Measurements from ENCODE around the gene IQGAP2.

The IQGAP2 gene

GRCh38 chr5:76715736-76716455 lies 312.8 kb downstream of the IQGAP2 start, which contains the start of gene F2R:
Gene F2R, plus strand, starts transcription at chr5:76716126. Its CDS starts 182 bp downstream, at chr5:76716308.
- H3K4me1 ChIP-seq (ENCODE audit: control insufficient read depth, insufficient read depth, low read length) = no peaks in the 10 kb centered on the region
- peak within 1 kb of the TSS; percentile 85 for H3K4me3 ChIP-seq (ENCODE audit: low read depth, low read length)
- H3K27ac ChIP-seq (ENCODE audit: extremely low read depth, low read depth, low read length) = peak within 1 kb of the TSS; percentile 74; the same call in 1 of the 2 replicates
- CTCF ChIA-PET = interaction anchor here (0.6 to 3.4 kb wide), 3 partner anchors 58 to 400 kb away, joined by 4 to 25 read pairs (median 5); no protein-coding TSS in a partner anchor
- no peaks in the 10 kb centered on the region for H3K36me3 ChIP-seq (ENCODE audit: control insufficient read depth in 2 of 2, insufficient read depth in 1 of 2, low read length in 2 of 2)
- H3K9me3 ChIP-seq (ENCODE audit: control insufficient read depth, insufficient read depth, low read depth, low read length) = no peaks in the 10 kb centered on the region
- POLR2A ChIA-PET = interaction anchor here (0.7 kb wide), 1 partner anchor 60 kb away, joined by 5 read pairs; no protein-coding TSS in a partner anchor
- TF ChIP-seq ZNF223 (tag by site-specific recombination; IDR thresholded peaks at IDR 0.05) (peak; percentile 50; the same call in 1 of the 2 replicates), ZNF654 (tag by site-specific recombination; IDR thresholded peaks at IDR 0.05; ENCODE audit: low read depth) (no peak), SP7 (tag by site-specific recombination; IDR thresholded peaks at IDR 0.05) (peak; percentile 57), ZBTB8A (tag by site-specific recombination; IDR thresholded peaks at IDR 0.05) (peak; percentile 78), ZNF140 (tag by site-specific recombination; IDR thresholded peaks at IDR 0.05) (no peak), ZSCAN30 (tag by site-specific recombination; IDR thresholded peaks at IDR 0.05) (peak; percentile 60; the same call in 1 of the 2 replicates), GLIS2 (tag by site-specific recombination; IDR thresholded peaks at IDR 0.05) (peak; percentile 47), ZBTB6 (tag by site-specific recombination; IDR thresholded peaks at IDR 0.05) (no peak), BCL11A (tag by site-specific recombination; IDR thresholded peaks at IDR 0.05; ENCODE audit: low read depth) (no peak), ZNF175 (tag by site-specific recombination; IDR thresholded peaks at IDR 0.05) (no peak), ZNF501 (tag by site-specific recombination; IDR thresholded peaks at IDR 0.05) (peak; percentile 54; the same call in 1 of the 2 replicates), YY2 (tag by site-specific recombination; IDR thresholded peaks at IDR 0.05) (no peak), ZFHX2 (tag by site-specific recombination; conservative IDR thresholded peaks at IDR 0.05) (0 out of 2 replicates have a peak, but pooled peaks have one; percentile 26), ZNF292 (tag by site-specific recombination; IDR thresholded peaks at IDR 0.05; ENCODE audit: borderline replicate concordance, low read depth) (no peak), ZNF335 (tag by site-specific recombination; conservative IDR thresholded peaks at IDR 0.05) (peak; percentile 87; the same call in 1 of the 2 replicates), ZNF629 (tag by site-specific recombination; IDR thresholded peaks at IDR 0.05) (0 out of 2 replicates have a peak, but pooled peaks have one; percentile 18), GLIS1 (tag by site-specific recombination; IDR thresholded peaks at IDR 0.05) (peak; percentile 40; the same call in 1 of the 2 replicates), ZNF146 (tag by site-specific recombination; IDR thresholded peaks at IDR 0.05) (no peak), KLF8 (tag by site-specific recombination; IDR thresholded peaks at IDR 0.05) (peak; percentile 44; the same call in 1 of the 2 replicates), ZNF354C (tag by site-specific recombination; IDR thresholded peaks at IDR 0.05; ENCODE audit: borderline replicate concordance, low read depth) (no peak), ZNF311 (tag by site-specific recombination; IDR thresholded peaks at IDR 0.05; ENCODE audit: borderline replicate concordance) (no peak), KLF1 (tag by site-specific recombination; IDR thresholded peaks at IDR 0.05) (peak; percentile 66; the same call in 1 of the 2 replicates), ZNF660 (tag by site-specific recombination; IDR thresholded peaks at IDR 0.05) (0 out of 2 replicates have a peak, but pooled peaks have one; percentile 29), YY1 (tag by site-specific recombination; IDR thresholded peaks at IDR 0.05) (0 out of 2 replicates have a peak, but pooled peaks have one; percentile 39), ZBTB17 (tag by site-specific recombination; IDR thresholded peaks at IDR 0.05) (peak; percentile 43; the same call in 1 of the 2 replicates)
- TF ChIP-seq, protein P1, sequence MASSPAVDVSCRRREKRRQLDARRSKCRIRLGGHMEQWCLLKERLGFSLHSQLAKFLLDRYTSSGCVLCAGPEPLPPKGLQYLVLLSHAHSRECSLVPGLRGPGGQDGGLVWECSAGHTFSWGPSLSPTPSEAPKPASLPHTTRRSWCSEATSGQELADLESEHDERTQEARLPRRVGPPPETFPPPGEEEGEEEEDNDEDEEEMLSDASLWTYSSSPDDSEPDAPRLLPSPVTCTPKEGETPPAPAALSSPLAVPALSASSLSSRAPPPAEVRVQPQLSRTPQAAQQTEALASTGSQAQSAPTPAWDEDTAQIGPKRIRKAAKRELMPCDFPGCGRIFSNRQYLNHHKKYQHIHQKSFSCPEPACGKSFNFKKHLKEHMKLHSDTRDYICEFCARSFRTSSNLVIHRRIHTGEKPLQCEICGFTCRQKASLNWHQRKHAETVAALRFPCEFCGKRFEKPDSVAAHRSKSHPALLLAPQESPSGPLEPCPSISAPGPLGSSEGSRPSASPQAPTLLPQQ (tag by site-specific recombination; IDR thresholded peaks at IDR 0.05) = 0 out of 2 replicates have a peak, but pooled peaks have one; percentile 48
- TF ChIP-seq, protein P2, sequence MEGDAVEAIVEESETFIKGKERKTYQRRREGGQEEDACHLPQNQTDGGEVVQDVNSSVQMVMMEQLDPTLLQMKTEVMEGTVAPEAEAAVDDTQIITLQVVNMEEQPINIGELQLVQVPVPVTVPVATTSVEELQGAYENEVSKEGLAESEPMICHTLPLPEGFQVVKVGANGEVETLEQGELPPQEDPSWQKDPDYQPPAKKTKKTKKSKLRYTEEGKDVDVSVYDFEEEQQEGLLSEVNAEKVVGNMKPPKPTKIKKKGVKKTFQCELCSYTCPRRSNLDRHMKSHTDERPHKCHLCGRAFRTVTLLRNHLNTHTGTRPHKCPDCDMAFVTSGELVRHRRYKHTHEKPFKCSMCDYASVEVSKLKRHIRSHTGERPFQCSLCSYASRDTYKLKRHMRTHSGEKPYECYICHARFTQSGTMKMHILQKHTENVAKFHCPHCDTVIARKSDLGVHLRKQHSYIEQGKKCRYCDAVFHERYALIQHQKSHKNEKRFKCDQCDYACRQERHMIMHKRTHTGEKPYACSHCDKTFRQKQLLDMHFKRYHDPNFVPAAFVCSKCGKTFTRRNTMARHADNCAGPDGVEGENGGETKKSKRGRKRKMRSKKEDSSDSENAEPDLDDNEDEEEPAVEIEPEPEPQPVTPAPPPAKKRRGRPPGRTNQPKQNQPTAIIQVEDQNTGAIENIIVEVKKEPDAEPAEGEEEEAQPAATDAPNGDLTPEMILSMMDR (tag by site-specific recombination; IDR thresholded peaks at IDR 0.05) = peak; percentile 61
- TF ChIP-seq, protein P3, sequence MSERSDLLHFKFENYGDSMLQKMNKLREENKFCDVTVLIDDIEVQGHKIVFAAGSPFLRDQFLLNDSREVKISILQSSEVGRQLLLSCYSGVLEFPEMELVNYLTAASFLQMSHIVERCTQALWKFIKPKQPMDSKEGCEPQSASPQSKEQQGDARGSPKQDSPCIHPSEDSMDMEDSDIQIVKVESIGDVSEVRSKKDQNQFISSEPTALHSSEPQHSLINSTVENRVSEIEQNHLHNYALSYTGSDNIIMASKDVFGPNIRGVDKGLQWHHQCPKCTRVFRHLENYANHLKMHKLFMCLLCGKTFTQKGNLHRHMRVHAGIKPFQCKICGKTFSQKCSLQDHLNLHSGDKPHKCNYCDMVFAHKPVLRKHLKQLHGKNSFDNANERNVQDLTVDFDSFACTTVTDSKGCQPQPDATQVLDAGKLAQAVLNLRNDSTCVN (tag by site-specific recombination; optimal IDR thresholded peaks at IDR 0.05) = peak; percentile 97
- TF ChIP-seq, protein P4, sequence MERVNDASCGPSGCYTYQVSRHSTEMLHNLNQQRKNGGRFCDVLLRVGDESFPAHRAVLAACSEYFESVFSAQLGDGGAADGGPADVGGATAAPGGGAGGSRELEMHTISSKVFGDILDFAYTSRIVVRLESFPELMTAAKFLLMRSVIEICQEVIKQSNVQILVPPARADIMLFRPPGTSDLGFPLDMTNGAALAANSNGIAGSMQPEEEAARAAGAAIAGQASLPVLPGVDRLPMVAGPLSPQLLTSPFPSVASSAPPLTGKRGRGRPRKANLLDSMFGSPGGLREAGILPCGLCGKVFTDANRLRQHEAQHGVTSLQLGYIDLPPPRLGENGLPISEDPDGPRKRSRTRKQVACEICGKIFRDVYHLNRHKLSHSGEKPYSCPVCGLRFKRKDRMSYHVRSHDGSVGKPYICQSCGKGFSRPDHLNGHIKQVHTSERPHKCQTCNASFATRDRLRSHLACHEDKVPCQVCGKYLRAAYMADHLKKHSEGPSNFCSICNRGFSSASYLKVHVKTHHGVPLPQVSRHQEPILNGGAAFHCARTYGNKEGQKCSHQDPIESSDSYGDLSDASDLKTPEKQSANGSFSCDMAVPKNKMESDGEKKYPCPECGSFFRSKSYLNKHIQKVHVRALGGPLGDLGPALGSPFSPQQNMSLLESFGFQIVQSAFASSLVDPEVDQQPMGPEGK (tag by site-specific recombination; IDR thresholded peaks at IDR 0.05) = peak; percentile 71

Measured in HEK293 (cell line).